ENCODE data around the gene BBS5.
"Not testable (repeated sequence)": the region's sequence is repeated elsewhere in the genome, so short reads cannot be mapped to it uniquely, and the experiment has no call there.

The BBS5 gene

DNA sequence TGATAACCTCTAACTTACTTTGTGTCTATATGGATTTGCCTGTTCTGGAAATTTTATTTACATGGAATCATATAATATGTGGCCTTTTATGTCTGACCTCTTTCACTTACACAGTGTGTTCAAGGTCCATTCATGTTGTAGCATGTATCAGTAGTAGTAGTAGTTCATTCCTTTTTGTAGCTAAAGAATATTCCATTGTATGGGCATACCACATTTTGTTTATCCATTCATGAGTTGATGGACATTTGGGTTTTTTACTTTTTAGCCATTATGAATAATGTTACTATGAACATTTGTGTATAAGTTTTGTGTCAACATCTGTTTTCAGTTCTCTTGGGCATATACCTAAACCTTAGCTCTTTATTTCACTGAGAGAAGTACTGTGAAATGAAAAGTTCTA is 11.5 kb downstream of the BBS5 start:
- no peak for DNase-seq

- DNase-seq: no peak
Measured at GRCh38 chr2:169491378-169491777, 12.1 kb downstream of the BBS5 start.

DNA sequence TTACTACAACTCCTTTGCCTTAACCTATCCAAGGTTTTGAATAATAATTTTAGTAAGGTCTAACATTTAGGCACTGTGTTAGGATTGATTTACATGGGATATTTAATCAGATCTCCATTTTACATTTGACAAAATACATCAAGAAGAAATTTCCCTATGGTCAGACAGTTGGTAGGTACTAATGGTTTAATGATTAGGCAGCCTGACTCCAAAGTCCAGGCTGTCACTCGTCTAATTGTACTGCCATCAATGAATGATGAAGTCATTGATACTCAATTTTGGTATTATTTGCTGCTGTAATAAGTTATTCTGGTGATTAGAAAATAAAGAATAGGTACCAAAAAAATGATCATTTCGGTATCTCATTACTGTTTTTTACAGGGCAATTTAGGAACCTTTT is 14.1 kb downstream of the BBS5 start:
- no peak for DNase-seq

DNA sequence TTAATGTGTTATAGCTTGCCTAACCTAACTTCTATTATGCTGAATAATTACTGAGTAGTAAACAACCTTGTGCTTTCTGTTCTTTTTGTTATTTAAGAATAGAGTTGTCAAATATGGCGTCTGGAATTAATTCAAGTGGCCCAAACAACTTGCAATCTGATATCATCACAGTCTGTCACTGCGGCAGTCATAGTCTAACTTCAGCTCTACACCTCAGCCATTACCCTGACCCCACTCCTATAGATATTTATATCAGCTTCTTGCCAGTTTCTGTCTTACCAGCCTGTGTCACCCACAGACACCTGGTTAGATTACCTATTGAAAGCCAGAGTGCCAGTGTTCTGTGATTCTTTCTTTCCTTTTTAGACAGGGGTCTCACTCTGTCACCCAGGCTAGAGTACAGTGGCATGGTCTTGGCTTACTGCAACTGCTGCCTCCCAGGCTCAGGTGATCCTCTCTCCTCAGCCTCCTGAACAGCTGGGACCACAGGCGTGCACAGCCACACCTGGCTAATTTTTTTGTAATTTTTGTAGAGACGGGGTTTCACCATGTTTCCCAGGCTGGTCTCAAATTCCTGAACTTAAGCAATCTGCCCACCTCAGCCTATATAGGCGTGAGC is 16.1 kb downstream of the BBS5 start:
- no peak for DNase-seq

GRCh38 chr2:169504651-169505050 is 25.4 kb downstream of the BBS5 start:
- DNase-seq: no peak

DNA sequence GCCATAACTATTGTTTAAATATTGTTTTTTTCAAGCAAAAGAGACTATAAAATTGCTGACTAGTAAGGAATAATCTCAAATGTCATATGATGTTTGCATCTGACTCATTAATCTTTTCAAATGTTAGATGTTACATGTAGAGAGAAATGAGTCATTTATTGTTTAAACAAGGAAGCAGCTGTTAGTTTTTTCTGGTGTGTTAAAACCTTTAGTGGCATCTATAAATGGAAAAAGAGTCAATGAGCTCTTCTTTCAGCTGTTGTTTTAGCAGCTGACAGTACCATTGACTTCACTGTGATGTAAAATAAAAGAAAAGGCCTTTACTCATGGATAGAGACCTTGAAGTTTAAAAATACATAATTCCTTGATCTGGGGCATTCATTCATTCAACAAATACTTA is 28.4 kb downstream of the BBS5 start:
- DNase-seq: no peak

- no peak for DNase-seq
Measured at GRCh38 chr2:169509298-169509885, 30.1 kb downstream of the BBS5 start, which contains the start of gene KLHL41. Gene KLHL41 (plus strand): TSS chr2:169509702. CDS start chr2:169509779, 77 bp downstream.

DNA sequence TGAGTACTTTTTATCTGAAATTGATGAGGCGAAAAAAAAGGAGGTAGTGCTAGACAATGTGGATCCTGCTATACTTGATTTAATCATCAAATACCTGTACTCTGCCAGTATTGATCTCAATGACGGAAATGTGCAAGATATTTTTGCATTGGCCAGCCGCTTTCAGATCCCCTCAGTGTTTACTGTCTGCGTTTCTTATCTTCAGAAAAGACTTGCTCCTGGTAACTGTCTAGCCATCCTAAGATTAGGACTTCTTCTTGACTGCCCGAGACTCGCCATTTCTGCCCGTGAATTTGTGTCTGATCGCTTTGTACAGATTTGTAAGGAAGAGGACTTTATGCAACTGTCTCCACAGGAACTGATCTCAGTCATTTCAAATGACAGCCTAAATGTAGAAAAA is 30.7 kb downstream of the BBS5 start:
- no peak for DNase-seq

DNA sequence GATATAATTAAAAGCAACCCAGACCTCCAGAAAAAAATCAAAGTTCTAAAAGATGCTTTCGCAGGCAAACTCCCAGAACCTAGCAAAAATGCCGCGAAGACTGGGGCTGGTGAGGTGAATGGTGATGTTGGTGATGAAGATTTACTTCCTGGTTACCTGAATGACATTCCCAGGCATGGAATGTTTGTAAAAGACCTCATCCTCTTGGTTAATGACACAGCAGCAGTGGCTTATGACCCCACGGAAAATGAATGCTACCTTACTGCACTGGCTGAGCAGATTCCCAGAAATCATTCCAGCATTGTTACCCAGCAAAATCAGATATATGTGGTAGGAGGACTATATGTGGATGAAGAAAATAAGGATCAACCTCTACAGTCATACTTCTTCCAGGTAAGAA is 31.2 kb downstream of the BBS5 start:
- no peak for DNase-seq

DNA sequence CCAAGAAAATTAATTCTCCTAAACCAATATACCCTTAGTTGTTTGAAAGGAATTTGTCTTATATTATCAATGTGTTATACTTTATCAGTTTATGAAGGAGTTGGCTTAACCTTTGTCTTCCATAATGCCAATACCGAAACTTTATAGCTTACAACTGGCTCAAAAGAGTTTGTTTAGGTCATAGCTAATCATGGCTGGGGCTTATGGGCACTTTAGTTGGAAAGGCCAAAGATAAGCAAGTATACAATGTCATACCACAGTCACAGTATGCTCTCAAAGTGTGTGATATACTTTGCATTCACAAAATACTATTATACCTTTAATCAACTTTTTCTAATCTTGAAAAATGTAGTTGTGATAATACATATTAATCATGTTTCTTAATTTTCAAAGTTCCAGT is 32.5 kb downstream of the BBS5 start:
- no peak for DNase-seq

DNA sequence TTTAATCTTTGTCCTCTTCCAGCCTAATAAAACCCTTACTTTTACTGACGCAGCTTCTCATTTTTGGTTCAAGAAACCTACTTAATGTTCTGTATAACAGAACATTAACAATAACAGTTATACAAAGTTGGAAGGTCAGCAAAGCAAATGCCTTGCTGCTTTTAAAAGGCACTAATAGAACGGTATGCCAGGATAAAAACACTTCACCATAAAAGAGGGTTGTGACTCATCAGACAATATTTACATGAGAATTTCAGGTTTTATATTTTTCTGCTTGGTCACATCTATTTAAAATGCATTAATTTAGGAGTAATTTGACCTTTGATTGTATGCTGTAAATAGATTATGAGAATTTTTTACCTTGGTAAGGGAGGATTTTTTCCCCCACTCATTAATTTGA is 33.2 kb downstream of the BBS5 start:
- no peak for DNase-seq

DNA sequence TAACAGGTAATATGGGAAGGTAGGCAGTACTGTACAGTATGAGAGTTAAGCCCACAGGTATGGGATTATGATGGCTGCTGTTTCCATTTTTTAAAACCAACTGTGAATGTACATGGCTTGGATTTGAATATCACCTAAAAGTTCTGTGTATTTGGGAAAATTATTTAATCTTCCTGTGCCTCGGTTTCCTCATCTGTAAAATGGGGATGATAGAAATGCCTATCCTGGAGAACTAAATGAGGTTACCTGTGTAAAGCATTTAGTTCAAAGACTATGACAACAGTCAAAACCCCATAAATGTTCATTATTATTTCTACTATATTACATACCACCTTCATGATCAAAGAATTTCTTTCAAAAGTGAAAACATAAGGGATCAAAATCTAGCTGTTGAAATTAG is 33.8 kb downstream of the BBS5 start:
- DNase-seq: no peak

DNA sequence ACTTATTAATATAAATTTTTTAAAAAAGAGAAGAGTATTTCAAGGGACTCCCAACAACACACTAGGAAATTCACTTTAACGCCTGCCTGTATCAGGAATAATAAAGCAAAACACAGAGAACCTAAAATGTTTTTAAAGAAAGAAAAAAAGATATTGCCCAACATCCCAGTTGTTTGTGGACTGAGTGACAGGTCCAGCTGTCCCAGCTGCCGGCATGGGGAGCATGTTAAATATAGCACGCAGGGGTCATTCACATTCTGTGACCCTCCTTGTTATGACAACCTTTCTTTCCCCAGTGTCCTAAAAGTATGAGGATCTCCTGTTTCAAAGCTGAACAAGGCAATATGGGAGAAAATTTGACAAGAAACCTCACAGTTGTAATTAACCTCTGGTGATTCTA is 34.6 kb downstream of the BBS5 start:
- DNase-seq: no peak

GRCh38 chr2:169514758-169515157 is 35.5 kb downstream of the BBS5 start:
- DNase-seq: not testable (repeated sequence)

- DNase-seq: not testable (repeated sequence)
Measured at GRCh38 chr2:169516488-169516995, 37.2 kb downstream of the BBS5 start.

DNA sequence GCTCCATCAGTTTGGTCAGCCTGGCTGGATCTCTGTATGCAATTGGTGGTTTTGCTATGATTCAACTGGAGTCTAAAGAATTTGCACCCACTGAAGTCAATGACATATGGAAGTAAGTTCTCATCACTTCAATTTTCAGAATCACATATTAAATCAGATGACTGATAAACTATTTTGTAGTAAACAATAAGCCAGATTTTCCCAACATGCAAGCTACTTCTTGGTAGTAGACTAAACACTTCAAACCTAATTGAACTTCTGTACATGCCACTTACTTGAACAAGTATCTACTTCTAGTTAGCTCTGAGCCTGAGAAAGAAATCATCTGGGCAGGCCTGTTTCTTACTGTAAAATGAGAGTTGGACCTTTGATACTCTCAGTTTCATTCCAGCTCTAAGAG is 41.6 kb downstream of the BBS5 start:
- DNase-seq: no peak

- DNase-seq: no peak
Measured at GRCh38 chr2:169523681-169524080, 44.4 kb downstream of the BBS5 start.

GRCh38 chr2:169525434-169525833 is 46.1 kb downstream of the BBS5 start:
- no peak for DNase-seq

DNA sequence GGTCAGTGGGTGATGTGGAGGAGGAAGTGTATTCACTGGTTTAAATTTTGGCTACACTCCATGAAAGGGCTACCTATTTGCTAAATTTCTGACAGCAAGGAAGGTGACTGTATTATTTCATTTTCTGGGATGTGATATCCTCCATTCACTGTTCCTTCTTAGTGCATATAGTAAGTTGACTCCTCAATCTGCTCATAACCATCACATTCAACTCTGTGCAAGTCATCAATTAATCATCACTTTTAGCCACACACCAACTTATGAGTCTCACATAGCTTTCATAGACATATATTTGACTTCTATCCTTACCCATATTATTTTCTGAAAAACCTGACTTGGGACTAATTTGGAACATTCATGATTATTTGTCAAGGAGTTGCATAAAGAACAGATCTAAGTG is 47.2 kb downstream of the BBS5 start:
- DNase-seq: no peak

DNA sequence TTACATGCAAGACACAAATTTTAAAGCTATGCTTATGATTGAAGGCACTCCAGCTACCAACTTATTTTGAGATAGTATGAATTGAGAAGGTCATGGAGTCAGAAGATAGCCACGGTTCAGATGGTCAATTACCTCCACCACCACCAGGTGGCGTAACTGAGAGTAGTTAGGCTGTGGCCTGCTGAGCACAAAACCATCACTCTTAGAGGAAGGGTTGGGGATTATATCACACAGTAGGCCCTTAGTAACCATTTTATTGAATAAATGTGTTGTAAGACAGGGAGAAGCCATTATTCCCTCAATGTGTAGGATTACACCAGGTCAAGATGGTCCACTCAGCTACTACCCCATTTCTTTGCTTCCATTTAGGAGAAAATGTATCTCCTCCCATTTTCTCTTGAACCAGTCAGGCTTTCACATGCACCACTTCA is 49.0 kb downstream of the BBS5 start:
- peak; percentile 64 for DNase-seq

- DNase-seq: not testable (repeated sequence)
Measured at GRCh38 chr2:169539460-169539859, 60.2 kb downstream of the BBS5 start.

- no peak for DNase-seq
Measured at GRCh38 chr2:169540146-169540545, 60.9 kb downstream of the BBS5 start.

GRCh38 chr2:169542433-169542832 is 63.1 kb downstream of the BBS5 start:
- no peak for DNase-seq

GRCh38 chr2:169546756-169547155 is 67.5 kb downstream of the BBS5 start:
- no peak for DNase-seq

Data from stimulated activated CD4-positive, alpha-beta T cell treated with anti-CD3 and anti-CD28 coated beads, Interleukin-12 subunit alpha, Interleukin-12 subunit beta, amount 100 ng/mL, for 4 hours (primary cell).